HG02642 (cell line): ENCODE measurements around the gene NUP88.

ENCODE experiments used
- ATAC-seq: cut with Tn5 transposase; IDR thresholded peaks from one replicate; pipeline ENCODE4 v1.9.1; 2021; ENCODE audit warnings: mild to moderate bottlenecking; ENCODE audit not compliant: unreplicated experiment, poor library complexity

Gene NUP88

GRCh38 chr17:5362162-5362811, 57.2 kb downstream of the NUP88 start:
- no peak for ATAC-seq

- no peak for ATAC-seq
Observed at GRCh38 chr17:5361426-5361825, 58.0 kb downstream of the NUP88 start.

GRCh38 chr17:5355421-5356129, 63.9 kb downstream of the NUP88 start:
- ATAC-seq, result no peak

- no peak for ATAC-seq
Observed at GRCh38 chr17:5354886-5355415, 64.5 kb downstream of the NUP88 start.

- ATAC-seq, result no peak
Observed at GRCh38 chr17:5354310-5354709, 65.2 kb downstream of the NUP88 start.

GRCh38 chr17:5352681-5353289, 66.7 kb downstream of the NUP88 start:
- ATAC-seq, result no peak

- no peak for ATAC-seq
Observed at GRCh38 chr17:5344914-5345313, 74.5 kb downstream of the NUP88 start.
